ENCODE results near the gene EXOC3.
A peak's percentile ranks its signal among the peaks of the same experiment; 100 is the strongest.

The EXOC3 gene

GRCh38 chr5:436641-436975 lies 6.4 kb upstream of the EXOC3 start:
- FAIRE-seq, result peak; percentile 20
- DNase-seq (ENCODE audit: insufficient read length, low spot score), result no peak

GRCh38 chr5:437281-437771 lies 5.7 kb upstream of the EXOC3 start:
- FAIRE-seq (peak; percentile 40), DNase-seq (ENCODE audit: insufficient read length, low spot score) (no peak)

GRCh38 chr5:438481-438981 lies 4.4 kb upstream of the EXOC3 start:
- FAIRE-seq, result no peak
- DNase-seq (ENCODE audit: insufficient read length, low spot score), result no peak

GRCh38 chr5:439181-439580 lies 3.8 kb upstream of the EXOC3 start:
- no peak for FAIRE-seq

GRCh38 chr5:439636-440035 lies 3.3 kb upstream of the EXOC3 start:
- DNase-seq (ENCODE audit: insufficient read length, low spot score) (no peak), FAIRE-seq (no peak)

More at GRCh38 chr5:439181-439580, 3.8 kb upstream of the EXOC3 start:
- no peak for DNase-seq (ENCODE audit: insufficient read length, low spot score)

- FAIRE-seq (peak; percentile 57), DNase-seq (ENCODE audit: insufficient read length, low spot score) (no peak)
These were observed 2.4 kb upstream of the EXOC3 start for GRCh38 chr5:440401-441201.

GRCh38 chr5:441996-442334 lies 1.0 kb upstream of the EXOC3 start:
- DNase-seq (ENCODE audit: insufficient read length, low spot score) (no peak), FAIRE-seq (no peak)

- FAIRE-seq, result no peak
- peak; percentile 66 for DNase-seq (ENCODE audit: insufficient read length, low spot score)
These were observed 519 bp downstream of the EXOC3 start for GRCh38 chr5:443239-444151.

- FAIRE-seq (no peak), DNase-seq (ENCODE audit: insufficient read length, low spot score) (no peak)
These were observed 1.2 kb downstream of the EXOC3 start for GRCh38 chr5:444226-444625.

- no peak for DNase-seq (ENCODE audit: insufficient read length, low spot score)
- no peak for FAIRE-seq
These were observed 2.6 kb downstream of the EXOC3 start for GRCh38 chr5:445591-445990.

- DNase-seq (ENCODE audit: insufficient read length, low spot score), result no peak
- FAIRE-seq, result no peak
These were observed 3.3 kb downstream of the EXOC3 start for GRCh38 chr5:446066-446882.

- DNase-seq (ENCODE audit: insufficient read length, low spot score) (peak; percentile 73), FAIRE-seq (no peak)
These were observed 3.9 kb downstream of the EXOC3 start for GRCh38 chr5:446883-447263.

- FAIRE-seq (peak; percentile 26), DNase-seq (ENCODE audit: insufficient read length, low spot score) (no peak)
These were observed 4.5 kb downstream of the EXOC3 start for GRCh38 chr5:447501-447900.

- DNase-seq (ENCODE audit: insufficient read length, low spot score) (no peak), FAIRE-seq (no peak)
These were observed 5.2 kb downstream of the EXOC3 start for GRCh38 chr5:448061-448765.

GRCh38 chr5:448766-449090 lies 5.8 kb downstream of the EXOC3 start:
- FAIRE-seq (peak; percentile 59), DNase-seq (ENCODE audit: insufficient read length, low spot score) (no peak)

- FAIRE-seq (peak; percentile 55), DNase-seq (ENCODE audit: insufficient read length, low spot score) (no peak)
These were observed 6.2 kb downstream of the EXOC3 start for GRCh38 chr5:449151-449550.

- no peak for FAIRE-seq
These were observed 8.8 kb downstream of the EXOC3 start for GRCh38 chr5:451587-452458.

GRCh38 chr5:452978-453710 lies 10.2 kb downstream of the EXOC3 start:
- DNase-seq (ENCODE audit: insufficient read length, low spot score) (no peak), FAIRE-seq (peak; percentile 68)

More at GRCh38 chr5:451587-452458, 8.8 kb downstream of the EXOC3 start:
- DNase-seq (ENCODE audit: insufficient read length, low spot score), result no peak

Measured in HTR-8/SVneo (cell line).